ENCODE measurements around the gene SYT9. TPM values are rescaled to one million over a fixed set of nuclear protein-coding genes. Genes with fewer than 3 reads are reported as not detected.
"Not testable (repeated sequence)": the region's sequence is repeated elsewhere in the genome, so short reads cannot be mapped to it uniquely, and the experiment has no call there.

SYT9 gene
- total and polyA plus RNA-seq, 2 donors = 0.05 to 0.07 TPM

DNA sequence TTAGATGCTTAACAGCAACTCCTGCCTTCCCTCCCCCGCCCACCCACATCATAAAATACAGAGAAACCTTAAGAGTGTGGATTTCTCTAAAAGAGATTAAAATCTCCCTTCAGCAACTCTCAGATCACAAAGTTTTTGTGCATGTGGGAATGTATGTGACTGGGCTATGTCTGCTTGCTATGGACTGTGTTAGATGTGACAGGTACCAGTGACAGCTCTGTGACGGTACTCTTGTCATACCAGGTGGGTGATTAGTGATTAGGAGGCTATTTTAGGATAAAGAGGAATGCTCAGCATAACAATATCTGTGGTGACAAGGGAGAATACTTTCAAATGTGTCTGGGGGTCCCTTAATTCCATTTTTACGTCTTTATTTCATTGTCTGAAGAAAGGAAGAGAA, 60.2 kb downstream of the SYT9 start:
- 73% methylated on average over 3 of the region's 3 CpGs for WGBS
- Histone ChIP-seq H3K27ac (ENCODE audit: low read depth in 1 of 2, low read length in 1 of 2) (no peak overlapping the region), H3K27me3 (ENCODE audit: control insufficient read depth in 2 of 2, insufficient read depth in 1 of 2, low read length in 1 of 2) (no peaks in the 10 kb centered on the region), H3K4me3 (ENCODE audit: low read length in 2 of 2) (no peak overlapping the region), H3K9me3 (ENCODE audit: control insufficient read depth in 2 of 2, insufficient read depth in 1 of 2, low read length in 1 of 2) (no peaks in the 10 kb centered on the region), H3K36me3 (ENCODE audit: control insufficient read depth in 2 of 2, insufficient read depth in 2 of 2, low read length in 1 of 2) (no peaks in the 10 kb centered on the region), H3K4me1 (ENCODE audit: control insufficient read depth in 2 of 2, insufficient read depth in 2 of 2, low read length in 2 of 2) (no peaks in the 10 kb centered on the region)
- no peak for DNase-seq (ENCODE audit: low read depth in 6 of 9, low spot score in 9 of 9)

DNA sequence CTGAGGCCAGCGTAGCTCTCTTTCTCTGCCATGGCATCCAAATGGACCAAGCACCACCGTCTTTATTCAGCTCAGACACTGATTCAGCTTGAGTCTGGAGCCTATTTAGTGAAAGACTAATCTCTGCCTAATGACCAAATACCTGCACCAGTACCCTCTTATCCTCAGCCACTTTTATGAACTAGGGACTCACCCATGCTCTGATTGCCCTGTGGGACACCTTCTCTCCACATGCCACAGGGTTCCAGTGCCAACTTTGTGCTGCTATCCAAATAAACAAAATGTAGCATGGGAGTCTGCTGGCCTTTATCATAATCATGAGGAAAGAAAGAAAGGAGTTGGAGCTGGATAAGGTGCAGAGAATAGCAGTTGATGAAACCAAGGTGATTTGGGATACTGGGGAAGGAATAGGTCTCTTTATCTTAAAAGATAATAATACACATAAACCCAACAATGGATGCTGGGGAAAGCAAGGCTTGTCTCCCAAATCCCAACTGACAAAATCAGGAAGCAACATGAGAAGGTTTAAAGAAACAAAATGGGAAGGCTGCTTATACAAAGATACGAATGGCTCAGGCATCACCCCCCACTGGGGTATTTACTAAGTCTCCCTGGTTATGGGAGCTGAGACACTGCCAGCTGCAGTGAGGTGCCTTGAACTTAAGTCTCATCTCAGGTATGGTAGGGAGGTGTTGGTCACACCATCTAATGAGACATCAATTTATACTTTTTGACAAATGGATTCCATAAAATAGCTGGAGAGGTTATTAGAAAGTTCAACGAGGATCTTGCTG, 63.3 kb downstream of the SYT9 start:
- H3K36me3 ChIP-seq (ENCODE audit: control insufficient read depth in 2 of 2, insufficient read depth in 2 of 2, low read length in 1 of 2) = no peaks in the 10 kb centered on the region
- H3K9me3 ChIP-seq (ENCODE audit: control insufficient read depth in 2 of 2, insufficient read depth in 1 of 2, low read length in 1 of 2) = no peaks in the 10 kb centered on the region
- WGBS = 84% methylated on average over 4 of the region's 4 CpGs
- no peak for DNase-seq (ENCODE audit: low read depth in 6 of 9, low spot score in 9 of 9)
- no peak overlapping the region for H3K4me3 ChIP-seq (ENCODE audit: low read length in 2 of 2)
- H3K4me1 ChIP-seq (ENCODE audit: control insufficient read depth in 2 of 2, insufficient read depth in 2 of 2, low read length in 2 of 2) = no peaks in the 10 kb centered on the region
- H3K27me3 ChIP-seq (ENCODE audit: control insufficient read depth in 2 of 2, insufficient read depth in 1 of 2, low read length in 1 of 2) = no peaks in the 10 kb centered on the region
- H3K27ac ChIP-seq (ENCODE audit: low read depth in 1 of 2, low read length in 1 of 2) = no peak overlapping the region

DNA sequence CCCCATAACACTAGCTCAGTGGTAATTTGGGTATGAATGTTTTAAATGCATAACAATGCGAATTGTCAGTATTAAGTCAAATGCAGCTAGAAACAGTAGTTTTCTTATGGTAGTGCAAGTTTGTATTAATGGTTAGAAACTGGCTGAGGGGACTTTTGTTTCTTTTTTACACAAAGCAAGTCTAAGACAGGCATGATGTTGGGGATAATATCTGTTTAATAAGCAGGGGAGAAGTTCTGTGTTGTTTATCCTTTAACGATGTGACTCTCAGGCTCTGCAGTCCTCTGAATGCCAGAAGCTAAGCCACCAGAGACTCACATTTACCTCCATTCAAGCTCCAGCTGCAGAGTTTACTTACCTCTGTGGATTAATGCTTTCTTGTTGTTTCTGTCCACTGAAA, 67.8 kb downstream of the SYT9 start:
- Histone ChIP-seq H3K4me1 (ENCODE audit: control insufficient read depth in 2 of 2, insufficient read depth in 2 of 2, low read length in 2 of 2) (no peaks in the 10 kb centered on the region), H3K4me3 (ENCODE audit: low read length in 2 of 2) (no peak overlapping the region), H3K27ac (ENCODE audit: low read depth in 1 of 2, low read length in 1 of 2) (no peak overlapping the region), H3K9me3 (ENCODE audit: control insufficient read depth in 2 of 2, insufficient read depth in 1 of 2, low read length in 1 of 2) (no peaks in the 10 kb centered on the region), H3K36me3 (ENCODE audit: control insufficient read depth in 2 of 2, insufficient read depth in 2 of 2, low read length in 1 of 2) (no peaks in the 10 kb centered on the region), H3K27me3 (ENCODE audit: control insufficient read depth in 2 of 2, insufficient read depth in 1 of 2, low read length in 1 of 2) (no peaks in the 10 kb centered on the region)
- WGBS = 78% methylated on average over 2 of the region's 2 CpGs
- DNase-seq (ENCODE audit: low read depth in 6 of 9, low spot score in 9 of 9) = no peak

DNA sequence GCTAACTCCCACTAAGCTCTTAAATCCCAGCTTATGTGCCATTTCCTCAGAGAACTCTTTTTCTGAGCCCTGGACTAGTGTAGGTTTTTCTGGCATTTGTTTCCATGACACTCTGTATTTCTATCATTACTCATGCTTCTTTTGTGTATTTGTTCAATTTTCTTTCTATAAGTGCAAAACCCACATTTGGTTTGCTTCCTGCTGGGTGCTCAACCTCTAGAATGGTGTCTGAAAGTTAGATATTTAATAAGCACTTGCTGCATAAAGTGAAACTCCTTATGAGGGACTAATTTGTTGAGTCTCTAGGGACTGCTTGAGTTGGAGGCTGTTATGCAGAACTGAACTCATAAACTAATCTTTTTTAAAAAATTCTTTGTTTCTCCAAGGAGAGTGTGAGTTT, 68.6 kb downstream of the SYT9 start:
- no peak for DNase-seq (ENCODE audit: low read depth in 6 of 9, low spot score in 9 of 9)
- no peaks in the 10 kb centered on the region for H3K9me3 ChIP-seq (ENCODE audit: control insufficient read depth in 2 of 2, insufficient read depth in 1 of 2, low read length in 1 of 2)
- no peaks in the 10 kb centered on the region for H3K27me3 ChIP-seq (ENCODE audit: control insufficient read depth in 2 of 2, insufficient read depth in 1 of 2, low read length in 1 of 2)
- H3K4me1 ChIP-seq (ENCODE audit: control insufficient read depth in 2 of 2, insufficient read depth in 2 of 2, low read length in 2 of 2) = no peaks in the 10 kb centered on the region
- H3K27ac ChIP-seq (ENCODE audit: low read depth in 1 of 2, low read length in 1 of 2) = no peak overlapping the region
- no peak overlapping the region for H3K4me3 ChIP-seq (ENCODE audit: low read length in 2 of 2)
- H3K36me3 ChIP-seq (ENCODE audit: control insufficient read depth in 2 of 2, insufficient read depth in 2 of 2, low read length in 1 of 2) = no peaks in the 10 kb centered on the region

DNA sequence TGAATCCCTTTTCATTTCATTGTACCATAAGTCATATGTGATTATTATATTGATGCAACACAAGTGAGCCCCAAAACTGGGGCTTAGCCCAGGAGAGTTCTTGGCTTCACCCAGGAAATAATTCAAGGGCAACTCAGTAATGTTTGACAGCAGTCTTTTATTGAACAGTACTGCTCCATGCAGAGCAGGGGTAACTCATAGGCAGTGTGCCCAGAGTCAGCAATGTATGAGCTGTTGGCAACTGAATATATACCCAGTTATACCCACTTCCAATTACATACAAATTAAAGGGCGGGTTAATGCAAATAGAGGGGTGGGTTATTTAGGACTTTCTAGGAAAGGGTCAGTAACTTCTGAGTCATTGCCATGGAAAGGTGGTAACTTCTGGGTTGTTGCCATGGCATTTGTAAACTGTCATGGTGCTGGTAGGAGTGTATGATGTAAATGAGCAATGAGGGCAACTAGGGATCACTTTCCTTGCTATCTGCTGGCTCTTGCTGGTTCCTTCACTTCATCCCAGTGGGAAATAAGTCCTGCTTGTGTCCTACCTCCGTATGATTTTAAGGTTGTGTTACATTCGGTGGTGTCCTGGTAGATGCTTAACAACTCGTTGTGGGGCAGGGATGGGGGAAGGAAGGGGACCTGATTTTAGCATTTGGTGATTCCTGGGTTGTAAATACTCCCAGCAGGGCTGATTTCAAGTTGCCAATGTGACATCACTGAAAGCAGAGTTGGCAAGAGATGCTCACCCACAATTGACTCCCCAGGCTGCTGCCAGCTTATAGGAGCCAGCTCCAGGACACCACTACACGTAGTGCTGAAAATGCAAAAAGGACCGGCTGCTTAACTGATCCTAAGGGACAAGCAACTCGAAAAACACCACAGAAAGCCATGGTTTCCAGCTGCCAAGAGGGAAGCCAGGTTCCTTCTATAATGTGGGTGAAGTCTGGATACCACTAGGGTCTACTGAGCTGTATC, 70.1 kb downstream of the SYT9 start:
- Histone ChIP-seq H3K36me3 (ENCODE audit: control insufficient read depth in 2 of 2, insufficient read depth in 2 of 2, low read length in 1 of 2) (no peaks in the 10 kb centered on the region), H3K4me3 (ENCODE audit: low read length in 2 of 2) (no peak overlapping the region), H3K4me1 (ENCODE audit: control insufficient read depth in 2 of 2, insufficient read depth in 2 of 2, low read length in 2 of 2) (no peaks in the 10 kb centered on the region), H3K27ac (ENCODE audit: low read depth in 1 of 2, low read length in 1 of 2) (no peak overlapping the region), H3K9me3 (ENCODE audit: control insufficient read depth in 2 of 2, insufficient read depth in 1 of 2, low read length in 1 of 2) (no peaks in the 10 kb centered on the region), H3K27me3 (ENCODE audit: control insufficient read depth in 2 of 2, insufficient read depth in 1 of 2, low read length in 1 of 2) (no peaks in the 10 kb centered on the region)
- DNase-seq (ENCODE audit: low read depth in 6 of 9, low spot score in 9 of 9) = no peak
- 79% methylated on average over 7 of the region's 7 CpGs for WGBS

DNA sequence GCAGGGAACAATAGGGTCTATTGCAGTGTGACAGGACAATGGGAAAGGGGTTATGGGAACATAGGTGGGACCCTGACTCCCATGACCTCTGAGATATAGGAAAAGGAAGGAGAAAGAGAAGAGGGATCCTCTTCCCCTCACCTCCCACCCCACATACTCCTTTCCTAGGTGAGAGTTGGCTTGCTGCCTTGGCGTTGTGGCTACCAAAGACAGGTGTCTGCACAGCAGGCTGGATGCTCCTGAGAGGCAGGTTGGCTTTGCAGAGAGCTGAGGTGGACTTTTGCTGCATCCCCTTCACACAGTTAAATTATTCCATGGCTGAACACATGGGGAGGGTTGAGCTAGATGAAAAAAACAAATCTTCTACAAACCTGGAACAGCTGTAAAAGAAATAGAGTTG, 80.7 kb downstream of the SYT9 start:
- Histone ChIP-seq H3K9me3 (ENCODE audit: control insufficient read depth in 2 of 2, insufficient read depth in 1 of 2, low read length in 1 of 2) (no peaks in the 10 kb centered on the region), H3K4me3 (ENCODE audit: low read length in 2 of 2) (no peak overlapping the region), H3K27me3 (ENCODE audit: control insufficient read depth in 2 of 2, insufficient read depth in 1 of 2, low read length in 1 of 2) (no peaks in the 10 kb centered on the region), H3K36me3 (ENCODE audit: control insufficient read depth in 2 of 2, insufficient read depth in 2 of 2, low read length in 1 of 2) (no peaks in the 10 kb centered on the region), H3K4me1 (ENCODE audit: control insufficient read depth in 2 of 2, insufficient read depth in 2 of 2, low read length in 2 of 2) (no peaks in the 10 kb centered on the region), H3K27ac (ENCODE audit: low read depth in 1 of 2, low read length in 1 of 2) (no peak overlapping the region)
- DNase-seq (ENCODE audit: low read depth in 6 of 9, low spot score in 9 of 9) = no peak
- WGBS = 81% methylated on average over 1 of the region's 1 CpG

DNA sequence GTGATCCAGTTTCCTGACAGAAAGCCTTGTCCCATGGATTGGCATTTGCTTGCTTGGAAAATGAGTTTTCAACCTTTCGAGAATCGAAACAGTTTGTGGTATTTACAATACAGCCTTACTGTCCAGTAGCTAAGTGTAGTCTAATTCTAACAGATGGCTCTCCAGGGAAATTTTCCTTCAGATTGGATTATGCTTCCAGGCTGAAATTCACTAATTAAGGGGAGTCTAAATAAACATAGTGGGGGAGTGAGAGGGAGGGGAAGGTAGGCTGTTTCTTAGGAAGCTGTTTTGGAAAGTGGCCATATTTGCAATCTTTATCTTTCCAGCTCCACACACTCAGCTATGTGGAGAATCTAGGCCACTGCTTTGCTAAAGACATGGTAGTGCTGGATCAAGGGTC, 81.3 kb downstream of the SYT9 start:
- Histone ChIP-seq H3K4me3 (ENCODE audit: low read length in 2 of 2) (no peak overlapping the region), H3K36me3 (ENCODE audit: control insufficient read depth in 2 of 2, insufficient read depth in 2 of 2, low read length in 1 of 2) (no peaks in the 10 kb centered on the region), H3K27me3 (ENCODE audit: control insufficient read depth in 2 of 2, insufficient read depth in 1 of 2, low read length in 1 of 2) (no peaks in the 10 kb centered on the region), H3K9me3 (ENCODE audit: control insufficient read depth in 2 of 2, insufficient read depth in 1 of 2, low read length in 1 of 2) (no peaks in the 10 kb centered on the region), H3K4me1 (ENCODE audit: control insufficient read depth in 2 of 2, insufficient read depth in 2 of 2, low read length in 2 of 2) (no peaks in the 10 kb centered on the region), H3K27ac (ENCODE audit: low read depth in 1 of 2, low read length in 1 of 2) (no peak overlapping the region)
- 95% methylated on average over 2 of the region's 2 CpGs for WGBS
- DNase-seq (ENCODE audit: low read depth in 6 of 9, low spot score in 9 of 9) = no peak

DNA sequence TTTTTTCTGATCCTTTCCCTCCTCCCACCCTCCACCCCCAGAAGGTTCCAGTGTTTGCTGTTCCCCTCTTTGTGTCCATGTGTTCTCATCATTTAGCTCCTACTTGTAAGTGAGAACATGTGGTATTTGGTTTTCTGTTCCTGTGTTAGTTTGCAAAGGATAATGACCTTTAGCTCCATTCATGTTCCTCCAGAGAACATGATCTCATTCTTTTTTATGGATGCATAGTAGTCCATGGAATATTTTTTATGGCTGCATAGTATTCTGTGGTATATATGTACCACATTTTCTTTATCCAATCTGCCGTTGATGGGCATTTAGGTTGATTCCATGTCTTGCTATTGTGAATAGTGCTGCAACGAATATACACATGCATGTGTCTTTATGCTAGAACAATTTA, 83.7 kb downstream of the SYT9 start:
- H3K36me3 ChIP-seq (ENCODE audit: control insufficient read depth in 2 of 2, insufficient read depth in 2 of 2, low read length in 1 of 2); H3K9me3 ChIP-seq (ENCODE audit: control insufficient read depth in 2 of 2, insufficient read depth in 1 of 2, low read length in 1 of 2); DNase-seq (ENCODE audit: low read depth in 6 of 9, low spot score in 9 of 9); H3K27me3 ChIP-seq (ENCODE audit: control insufficient read depth in 2 of 2, insufficient read depth in 1 of 2, low read length in 1 of 2); H3K4me3 ChIP-seq (ENCODE audit: low read length in 2 of 2); H3K27ac ChIP-seq (ENCODE audit: low read depth in 1 of 2, low read length in 1 of 2); H3K4me1 ChIP-seq (ENCODE audit: control insufficient read depth in 2 of 2, insufficient read depth in 2 of 2, low read length in 2 of 2): not testable (repeated sequence)
- 72% methylated on average over 2 of the region's 2 CpGs for WGBS

DNA sequence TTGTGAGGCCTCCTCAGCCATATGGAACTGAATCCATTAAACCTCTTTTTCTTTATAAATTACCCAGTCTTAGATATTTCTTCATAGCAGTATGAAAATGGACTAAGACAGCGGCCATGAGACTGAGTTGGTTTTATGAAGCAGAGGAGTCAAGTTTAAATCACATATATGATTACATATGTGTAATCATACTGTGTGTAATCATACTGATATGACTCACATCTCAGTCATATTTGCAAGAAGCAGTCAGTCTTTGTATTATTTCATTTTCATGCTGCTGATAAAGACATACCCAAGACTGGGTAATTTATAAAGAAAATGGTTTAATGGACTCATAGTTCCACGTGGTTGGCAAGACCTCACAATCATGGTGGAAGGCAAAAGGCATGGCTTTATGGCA, 89.8 kb downstream of the SYT9 start:
- Histone ChIP-seq H3K4me3 (ENCODE audit: low read length in 2 of 2) (no peak overlapping the region), H3K4me1 (ENCODE audit: control insufficient read depth in 2 of 2, insufficient read depth in 2 of 2, low read length in 2 of 2) (no peaks in the 10 kb centered on the region), H3K36me3 (ENCODE audit: control insufficient read depth in 2 of 2, insufficient read depth in 2 of 2, low read length in 1 of 2) (no peaks in the 10 kb centered on the region), H3K27ac (ENCODE audit: low read depth in 1 of 2, low read length in 1 of 2) (no peak overlapping the region), H3K9me3 (ENCODE audit: control insufficient read depth in 2 of 2, insufficient read depth in 1 of 2, low read length in 1 of 2) (no peaks in the 10 kb centered on the region), H3K27me3 (ENCODE audit: control insufficient read depth in 2 of 2, insufficient read depth in 1 of 2, low read length in 1 of 2) (no peaks in the 10 kb centered on the region)
- 81% methylated on average over 2 of the region's 2 CpGs for WGBS
- no peak for DNase-seq (ENCODE audit: low read depth in 6 of 9, low spot score in 9 of 9)

All from thymus (tissue), 11 donors.